ENCODE results near the gene PLIN5. TPM values are rescaled to one million over a fixed set of nuclear protein-coding genes. Genes with fewer than 3 reads are reported as not detected.
"Not testable (repeated sequence)": the region's sequence is repeated elsewhere in the genome, so short reads cannot be mapped to it uniquely, and the experiment has no call there.

PLIN5 gene
- total RNA-seq, 2 donors from 2014 or later: 0.24 to 0.81 TPM

DNA sequence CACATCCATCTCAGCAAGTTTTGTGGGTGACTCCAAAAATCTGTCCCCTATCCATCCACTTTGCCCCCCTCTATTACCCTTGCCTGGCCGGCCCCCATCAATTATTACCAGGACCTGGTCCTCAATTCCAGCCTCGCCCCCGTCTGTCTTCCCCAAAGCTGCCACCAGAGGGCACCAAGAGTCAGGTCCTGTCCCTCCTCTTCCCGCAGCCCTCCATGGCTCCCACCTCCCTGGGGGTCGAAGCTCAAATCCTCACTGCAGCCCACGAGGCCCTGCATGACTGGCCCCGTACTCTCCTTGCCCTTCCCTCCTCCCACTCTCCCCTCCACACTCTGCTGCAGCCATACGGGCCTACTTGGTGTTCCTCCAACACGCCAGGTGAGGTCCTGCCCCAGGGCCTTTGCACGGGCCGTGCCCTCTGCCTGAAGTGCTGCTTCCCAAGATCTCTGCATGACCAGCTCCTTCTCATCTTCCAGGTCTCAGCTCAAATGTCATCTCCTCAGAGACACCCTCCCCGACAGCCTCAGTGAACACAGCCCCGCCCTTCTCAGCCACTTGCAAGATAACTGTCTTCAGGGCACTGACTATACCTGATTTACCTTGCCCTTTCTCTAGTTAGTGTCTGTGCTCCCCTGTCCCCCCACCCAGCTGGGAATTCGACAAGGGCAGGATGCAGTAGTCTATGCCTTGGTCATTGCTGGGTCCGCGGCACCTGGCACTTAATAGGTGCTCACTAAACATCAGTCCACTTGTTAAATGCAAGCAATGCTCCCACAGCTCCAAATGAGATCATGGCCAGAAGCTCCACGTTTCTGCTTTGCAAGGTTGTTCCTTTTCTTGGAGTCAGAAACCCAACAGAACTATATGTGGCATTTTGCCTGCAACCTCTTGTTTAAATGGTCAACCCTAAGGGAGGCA lies 41.3 kb upstream of the PLIN5 start:
- H3K4me1 Mint-ChIP-seq (ENCODE audit: low read depth): peaks cover 18% of the 10 kb centered on the region
- H3K4me3 Mint-ChIP-seq: peak overlapping the region in 1 of 2 donors; percentile 50
- no peaks in the 10 kb centered on the region for H3K9me3 Mint-ChIP-seq
- DNase-seq (peak; percentile 69 to 79), ATAC-seq (replicated peaks in 1 of 2) (peak; percentile 57 to 59)
- H3K27me3 Mint-ChIP-seq (ENCODE audit: low read depth): peaks cover 44% of the 10 kb centered on the region
- H3K27ac Mint-ChIP-seq: no peak overlapping the region
- H3K36me3 Mint-ChIP-seq (ENCODE audit: insufficient read depth in 2 of 2): no peaks in the 10 kb centered on the region

DNA sequence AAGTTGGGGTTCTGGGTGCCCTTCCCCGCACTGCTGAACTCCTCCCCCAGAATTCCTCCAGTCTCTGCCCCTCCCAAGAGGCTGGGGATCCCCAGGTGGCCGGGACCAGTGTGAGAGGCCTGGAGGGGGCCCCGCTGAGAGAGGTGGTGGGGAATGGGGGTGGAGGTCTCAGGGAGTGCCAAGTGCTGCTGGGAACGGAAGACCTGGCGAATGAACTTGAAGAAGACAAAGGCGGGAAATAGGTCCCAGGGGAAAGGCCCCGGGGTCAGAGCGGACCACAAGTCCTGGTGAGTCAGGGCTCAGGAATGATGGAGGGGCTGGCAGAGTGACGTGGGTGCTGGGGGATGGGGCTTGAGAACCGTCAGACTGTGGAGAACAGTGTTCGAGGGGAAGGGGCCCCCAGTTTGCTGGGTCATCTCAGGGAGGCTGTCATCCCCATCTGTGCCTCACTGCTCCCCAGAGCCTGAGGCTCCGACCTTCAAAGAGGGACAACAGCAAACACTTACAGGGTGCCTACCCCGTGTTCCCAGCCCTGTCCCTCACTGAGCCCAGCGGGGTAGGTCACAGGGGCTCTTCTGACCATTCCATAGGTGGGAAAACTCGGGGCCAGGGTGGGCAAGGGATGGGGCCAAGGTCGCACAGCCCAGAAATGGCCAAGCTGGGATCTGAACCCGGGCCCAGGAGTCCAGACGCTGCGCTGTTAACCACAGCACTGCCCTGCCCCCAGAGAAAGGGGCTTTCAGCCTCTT lies 40.4 kb upstream of the PLIN5 start:
- H3K27me3 Mint-ChIP-seq (ENCODE audit: low read depth): peaks cover 44% of the 10 kb centered on the region
- peak overlapping the region; percentile 17 to 53 for H3K4me3 Mint-ChIP-seq
- H3K27ac Mint-ChIP-seq: no peak overlapping the region
- H3K4me1 Mint-ChIP-seq (ENCODE audit: low read depth): peaks cover 18% of the 10 kb centered on the region
- ATAC-seq (replicated peaks in 1 of 2) (peak; percentile 41 to 77), DNase-seq (peak in 1 of 2 donors; percentile 33)
- H3K36me3 Mint-ChIP-seq (ENCODE audit: insufficient read depth in 2 of 2): no peaks in the 10 kb centered on the region
- no peaks in the 10 kb centered on the region for H3K9me3 Mint-ChIP-seq

DNA sequence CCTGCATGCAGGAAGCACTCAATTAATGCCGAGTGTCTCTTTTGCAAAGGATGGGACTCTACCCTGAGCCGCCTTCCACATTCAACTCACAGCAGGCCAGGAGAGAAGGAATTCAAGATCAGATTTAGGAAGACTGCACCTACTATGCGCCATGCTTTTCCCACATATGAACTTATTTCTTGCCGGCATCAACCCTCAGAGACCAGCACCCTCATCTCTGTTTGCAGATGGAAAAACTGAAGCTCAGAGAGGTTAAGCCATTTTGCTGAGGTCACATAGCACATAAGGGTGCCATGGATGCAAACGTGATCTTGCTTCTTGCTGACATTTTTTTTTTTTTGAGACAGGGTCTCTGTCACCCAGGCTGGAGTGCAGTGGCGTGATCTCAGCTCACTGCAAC lies 38.7 kb upstream of the PLIN5 start:
- Mint-ChIP-seq H3K9me3 (no peaks in the 10 kb centered on the region), H3K4me3 (no peak overlapping the region), H3K27me3 (ENCODE audit: low read depth) (peaks cover 28% of the 10 kb centered on the region), H3K36me3 (ENCODE audit: insufficient read depth in 2 of 2) (no peaks in the 10 kb centered on the region), H3K27ac (no peak overlapping the region), H3K4me1 (ENCODE audit: low read depth) (peaks cover 18% of the 10 kb centered on the region)
- ATAC-seq (replicated peaks in 1 of 2) (no peak), DNase-seq (no peak)

DNA sequence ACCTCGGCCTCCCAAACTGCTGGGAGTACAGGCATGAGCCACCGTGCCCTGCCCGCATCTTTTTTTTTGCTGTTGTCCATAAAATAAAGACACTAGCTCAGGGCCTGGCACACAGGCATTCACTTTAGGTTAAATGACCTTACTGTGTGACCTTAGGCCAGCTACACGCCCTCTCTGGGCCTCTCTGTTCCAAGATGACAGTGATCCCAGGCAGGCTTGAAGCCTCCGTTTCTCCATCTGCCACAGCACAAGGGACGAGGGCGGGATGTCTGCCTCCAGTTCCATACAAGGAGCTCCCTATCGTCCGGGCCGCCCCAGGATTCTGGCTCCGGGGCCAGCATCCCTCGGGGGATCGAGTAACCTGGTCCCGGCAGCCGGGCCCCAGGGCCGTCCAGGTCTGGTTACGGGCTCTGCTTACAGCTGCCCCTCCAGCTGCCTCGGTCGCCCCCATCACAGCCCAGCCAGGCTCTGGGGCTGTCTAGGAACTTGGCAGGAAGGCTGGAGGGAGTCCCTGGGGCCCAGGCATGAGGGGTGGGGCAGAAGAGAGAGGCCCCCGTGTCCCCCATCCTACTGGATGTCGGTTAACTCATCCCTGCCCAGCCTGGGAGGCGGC lies 36.4 kb upstream of the PLIN5 start:
- H3K27me3 Mint-ChIP-seq (ENCODE audit: low read depth): peaks cover 15% of the 10 kb centered on the region
- no peaks in the 10 kb centered on the region for H3K36me3 Mint-ChIP-seq (ENCODE audit: insufficient read depth in 2 of 2)
- H3K9me3 Mint-ChIP-seq: no peaks in the 10 kb centered on the region
- DNase-seq (no peak), ATAC-seq (replicated peaks in 1 of 2) (no peak)
- no peak overlapping the region for H3K27ac Mint-ChIP-seq
- H3K4me1 Mint-ChIP-seq (ENCODE audit: low read depth): peaks cover 15% of the 10 kb centered on the region
- no peak overlapping the region for H3K4me3 Mint-ChIP-seq

DNA sequence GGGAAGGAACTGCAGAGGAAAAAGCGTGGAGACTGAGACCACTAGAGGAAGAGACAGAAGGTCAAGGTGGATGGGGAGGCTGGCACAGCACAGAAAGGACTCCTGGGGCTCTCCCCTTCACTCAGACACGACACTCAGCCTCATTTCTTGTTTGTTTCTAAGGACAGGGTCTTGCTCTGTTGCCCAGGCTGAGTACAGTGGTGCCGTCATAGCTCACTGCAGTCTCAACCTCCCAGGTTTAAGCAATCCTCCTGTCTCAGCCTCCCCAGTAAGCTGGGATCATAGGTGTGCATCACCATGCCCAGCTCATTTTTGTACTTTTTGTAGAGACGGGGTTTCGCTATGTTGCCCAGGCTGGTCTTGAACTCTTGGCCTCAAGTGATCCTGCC lies 35.9 kb upstream of the PLIN5 start:
- peaks cover 10% of the 10 kb centered on the region for H3K27me3 Mint-ChIP-seq (ENCODE audit: low read depth)
- no peak overlapping the region for H3K27ac Mint-ChIP-seq
- no peak overlapping the region for H3K4me3 Mint-ChIP-seq
- no peak for ATAC-seq (replicated peaks in 1 of 2)
- peaks cover 10% of the 10 kb centered on the region for H3K4me1 Mint-ChIP-seq (ENCODE audit: low read depth)
- no peaks in the 10 kb centered on the region for H3K36me3 Mint-ChIP-seq (ENCODE audit: insufficient read depth in 2 of 2)
- DNase-seq: no peak
- no peaks in the 10 kb centered on the region for H3K9me3 Mint-ChIP-seq

DNA sequence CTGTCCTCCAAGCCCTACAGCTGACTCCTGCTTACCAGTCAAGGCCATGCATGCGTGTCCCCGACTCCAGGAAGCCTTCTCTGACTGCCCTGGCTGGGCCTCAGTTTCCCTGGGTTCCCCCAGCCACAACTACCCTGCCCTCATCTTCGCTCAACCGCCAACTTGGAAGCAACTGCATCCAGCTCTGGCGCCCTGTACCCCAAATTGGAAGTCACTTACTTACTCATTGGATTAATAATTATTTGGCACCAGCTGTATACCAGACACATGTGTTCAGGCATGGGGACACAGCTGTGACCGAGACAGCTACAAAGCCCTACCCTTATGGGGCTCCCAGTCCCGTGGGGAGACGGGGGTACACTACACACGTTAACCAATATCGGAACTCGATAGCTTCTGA lies 35.4 kb upstream of the PLIN5 start:
- H3K9me3 Mint-ChIP-seq: no peaks in the 10 kb centered on the region
- DNase-seq (no peak), ATAC-seq (replicated peaks in 1 of 2) (no peak)
- no peak overlapping the region for H3K4me3 Mint-ChIP-seq
- H3K27ac Mint-ChIP-seq: no peak overlapping the region
- no peaks in the 10 kb centered on the region for H3K36me3 Mint-ChIP-seq (ENCODE audit: insufficient read depth in 2 of 2)
- peaks cover 5% of the 10 kb centered on the region for H3K4me1 Mint-ChIP-seq (ENCODE audit: low read depth)
- H3K27me3 Mint-ChIP-seq (ENCODE audit: low read depth): peaks cover 5% of the 10 kb centered on the region

DNA sequence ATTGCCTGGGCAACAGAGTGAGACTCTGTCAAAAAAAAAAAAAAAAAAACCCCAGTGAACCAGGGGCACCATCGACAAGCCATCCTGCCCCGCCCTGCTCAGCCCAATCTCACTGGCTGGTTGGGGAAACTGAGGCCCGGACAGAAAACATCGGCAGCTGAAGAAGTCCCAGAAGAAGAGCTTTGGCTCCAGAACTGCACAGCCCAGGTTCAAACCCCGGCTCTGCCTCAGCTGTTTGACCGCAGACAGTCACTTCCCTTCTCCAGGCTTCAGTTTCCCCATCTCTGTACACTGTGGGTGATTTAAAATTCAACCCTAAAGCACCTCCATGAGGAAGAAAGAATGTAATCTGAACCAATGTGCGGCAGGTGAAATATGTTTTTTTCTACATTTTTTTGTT lies 33.9 kb upstream of the PLIN5 start:
- ATAC-seq (replicated peaks in 1 of 2) (no peak), DNase-seq (no peak)
- H3K4me3 Mint-ChIP-seq: no peak overlapping the region
- H3K9me3 Mint-ChIP-seq: no peaks in the 10 kb centered on the region
- H3K36me3 Mint-ChIP-seq (ENCODE audit: insufficient read depth in 2 of 2): no peaks in the 10 kb centered on the region
- no peaks in the 10 kb centered on the region for H3K4me1 Mint-ChIP-seq (ENCODE audit: low read depth)
- H3K27me3 Mint-ChIP-seq (ENCODE audit: low read depth): no peaks in the 10 kb centered on the region
- H3K27ac Mint-ChIP-seq: no peak overlapping the region

DNA sequence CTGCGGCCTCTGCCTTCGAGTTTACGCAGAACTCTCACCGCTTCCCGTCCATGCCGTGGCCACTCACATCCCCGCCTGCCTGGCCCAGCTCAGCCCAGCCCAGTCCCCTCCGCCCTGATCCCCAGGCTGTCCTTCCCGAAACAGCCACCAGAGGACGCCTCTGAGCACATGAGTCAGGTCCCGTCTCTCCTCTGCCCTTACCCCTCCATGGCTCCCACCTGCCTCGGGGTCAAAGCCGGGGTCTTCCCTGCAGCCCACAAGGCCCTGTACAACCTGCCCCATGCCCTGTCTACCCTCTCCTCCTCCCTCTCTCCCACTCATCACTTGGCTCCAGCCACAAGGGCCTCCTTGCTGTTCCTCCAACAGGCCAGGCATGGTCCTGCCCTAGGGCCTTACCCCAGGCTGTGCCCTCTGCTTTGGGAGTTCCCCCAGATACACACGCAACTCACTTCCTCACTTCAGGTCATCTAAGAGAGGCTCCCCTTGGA lies 32.6 kb upstream of the PLIN5 start:
- ATAC-seq (replicated peaks in 1 of 2): peak; percentile 71 to 74
- H3K4me1 Mint-ChIP-seq (ENCODE audit: low read depth): no peaks in the 10 kb centered on the region
- no peaks in the 10 kb centered on the region for H3K36me3 Mint-ChIP-seq (ENCODE audit: insufficient read depth in 2 of 2)
- no peaks in the 10 kb centered on the region for H3K9me3 Mint-ChIP-seq
- no peaks in the 10 kb centered on the region for H3K27me3 Mint-ChIP-seq (ENCODE audit: low read depth)
- DNase-seq: peak; percentile 68 to 76
- H3K4me3 Mint-ChIP-seq: no peak overlapping the region
- H3K27ac Mint-ChIP-seq: no peak overlapping the region

DNA sequence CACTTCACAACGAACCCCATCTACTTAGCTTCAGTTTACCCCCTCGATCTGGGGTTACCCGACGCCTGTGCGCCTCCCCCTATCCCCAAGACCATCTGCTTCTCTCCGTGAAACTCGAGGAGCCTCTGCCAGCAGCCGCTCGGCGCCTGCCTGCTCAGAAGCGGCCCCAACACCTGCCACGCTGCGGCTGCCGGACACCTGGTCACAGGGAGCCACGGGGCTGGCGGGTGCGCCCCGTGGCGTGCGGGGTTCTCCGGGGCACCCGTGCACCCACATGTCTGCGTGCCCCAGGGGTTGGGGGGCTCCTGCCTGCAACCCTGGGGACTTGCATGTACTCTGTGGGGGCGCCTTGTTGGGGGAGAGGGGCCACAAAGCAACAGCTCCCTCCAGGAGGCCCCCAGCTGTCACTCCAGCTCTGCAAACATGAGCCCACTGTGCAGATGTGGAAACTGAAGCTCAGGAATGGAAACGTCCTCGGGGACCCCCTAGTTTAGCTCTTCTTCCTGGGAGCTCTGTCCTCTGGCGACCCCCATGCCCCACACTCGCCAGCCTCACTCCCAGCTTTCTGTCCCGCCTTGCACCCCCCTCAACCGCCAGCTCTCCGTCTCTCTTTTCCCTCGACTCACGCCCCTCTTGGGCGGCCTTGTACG lies 31.5 kb upstream of the PLIN5 start:
- no peaks in the 10 kb centered on the region for H3K27me3 Mint-ChIP-seq (ENCODE audit: low read depth)
- no peaks in the 10 kb centered on the region for H3K4me1 Mint-ChIP-seq (ENCODE audit: low read depth)
- no peak overlapping the region for H3K27ac Mint-ChIP-seq
- no peak overlapping the region for H3K4me3 Mint-ChIP-seq
- H3K9me3 Mint-ChIP-seq: no peaks in the 10 kb centered on the region
- DNase-seq (no peak), ATAC-seq (replicated peaks in 1 of 2) (no peak)
- no peaks in the 10 kb centered on the region for H3K36me3 Mint-ChIP-seq (ENCODE audit: insufficient read depth in 2 of 2)

DNA sequence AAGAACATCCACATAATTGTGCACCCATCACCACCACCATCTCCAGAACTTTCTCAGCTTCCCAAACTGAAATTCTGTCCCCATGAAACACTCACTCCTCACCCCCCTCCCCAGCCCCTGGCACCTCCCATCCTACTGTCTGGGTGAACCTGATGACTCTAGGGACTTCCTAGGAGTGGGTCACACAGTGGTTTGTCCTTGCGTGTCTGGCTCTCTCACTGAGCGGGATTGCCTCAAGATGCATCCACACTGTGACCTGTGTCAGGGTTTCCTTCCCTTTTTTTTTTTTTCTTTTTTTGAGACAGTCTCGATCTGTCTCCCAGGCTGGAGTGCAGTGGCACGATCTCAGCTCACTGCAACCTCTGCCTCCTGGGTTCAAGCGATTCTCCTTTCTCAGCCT lies 28.5 kb upstream of the PLIN5 start:
- not testable (repeated sequence) for DNase-seq; H3K9me3 Mint-ChIP-seq; H3K36me3 Mint-ChIP-seq (ENCODE audit: insufficient read depth in 2 of 2); H3K4me1 Mint-ChIP-seq (ENCODE audit: low read depth); H3K4me3 Mint-ChIP-seq; ATAC-seq (replicated peaks in 1 of 2); H3K27ac Mint-ChIP-seq; H3K27me3 Mint-ChIP-seq (ENCODE audit: low read depth)

DNA sequence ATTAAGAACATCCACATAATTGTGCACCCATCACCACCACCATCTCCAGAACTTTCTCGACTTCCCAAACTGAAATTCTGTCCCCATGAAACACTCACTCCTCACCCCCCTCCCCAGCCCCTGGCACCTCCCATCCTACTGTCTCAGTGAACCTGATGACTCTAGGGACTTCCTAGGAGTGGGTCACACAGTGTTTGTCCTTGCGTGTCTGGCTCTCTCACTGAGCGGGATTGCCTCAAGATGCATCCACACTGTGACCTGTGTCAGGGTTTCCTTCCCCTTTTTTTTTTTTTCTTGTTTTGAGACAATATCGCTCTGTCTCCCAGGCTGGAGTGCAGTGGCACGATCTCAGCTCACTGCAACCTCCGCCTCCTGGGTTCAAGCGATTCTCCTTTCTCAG lies 27.1 kb upstream of the PLIN5 start:
- not testable (repeated sequence) for DNase-seq; H3K9me3 Mint-ChIP-seq; H3K36me3 Mint-ChIP-seq (ENCODE audit: insufficient read depth in 2 of 2); H3K4me3 Mint-ChIP-seq; H3K27ac Mint-ChIP-seq; H3K4me1 Mint-ChIP-seq (ENCODE audit: low read depth); ATAC-seq (replicated peaks in 1 of 2); H3K27me3 Mint-ChIP-seq (ENCODE audit: low read depth)

DNA sequence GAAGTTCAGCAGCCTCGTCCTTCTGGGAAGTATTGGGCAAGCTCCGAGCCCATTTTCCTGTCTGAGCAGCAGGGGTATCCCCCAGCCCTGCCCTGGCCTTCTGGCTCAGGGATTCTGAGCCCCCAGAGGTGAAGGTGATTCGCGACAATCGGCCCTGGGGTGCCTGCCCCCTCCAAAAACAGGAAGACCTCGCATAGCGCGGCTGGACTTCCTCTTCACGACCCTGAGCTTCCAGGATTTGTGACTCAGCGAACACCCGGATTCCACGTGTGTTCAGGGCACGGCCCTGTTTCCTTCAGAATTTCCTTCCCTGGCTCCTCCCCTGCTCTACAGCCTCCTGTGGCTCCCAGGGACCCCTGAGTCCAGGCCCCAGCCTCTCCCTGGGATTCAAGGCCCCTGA lies 24.5 kb upstream of the PLIN5 start, which contains the start of gene SEMA6B:
TSS of gene SEMA6B (minus strand) at position 116 of the 400 bp plus-strand sequence. CDS start 1,227 bp downstream, outside the sequence.
- Mint-ChIP-seq H3K27ac (no peak within 1 kb of the TSS), H3K36me3 (ENCODE audit: insufficient read depth in 2 of 2) (no peaks in the 10 kb centered on the region), H3K27me3 (ENCODE audit: low read depth) (no peaks in the 10 kb centered on the region), H3K4me1 (ENCODE audit: low read depth) (no peaks in the 10 kb centered on the region), H3K4me3 (no peak within 1 kb of the TSS), H3K9me3 (no peaks in the 10 kb centered on the region)
- ATAC-seq (replicated peaks in 1 of 2): no peak
- no peak for DNase-seq
